Ascending aorta (tissue), 2 donors: Measurements from ENCODE around the gene ARAF. TPM values are rescaled to one million over a fixed set of nuclear protein-coding genes. Genes with fewer than 3 reads are reported as not detected.

Experiments
- DNase-seq, 2 donors: peaks; one replicate each; pipeline ENCODE4 v3.0.0-alpha.2; 2019; ENCODE audit warnings: low spot score in 2 of 2
- H3K27ac ChIP-seq, 2 donors: fragments of 200-600 bp; sonication (generic); one replicate each; pipeline ENCODE4 v1.5.1; 2016 to 2017; ENCODE audit warnings: mild to moderate bottlenecking in 1 of 2
- H3K27me3 ChIP-seq: fragments of 200-600 bp; sonication (generic); one replicate; pipeline ENCODE4 v1.5.1; 2017
- H3K36me3 ChIP-seq, 2 donors: fragments of 200-600 bp; sonication (generic); one replicate each; pipeline ENCODE4 v1.5.1; 2016
- H3K4me1 ChIP-seq, 2 donors: fragments of 200-600 bp; sonication (generic); one replicate each; pipeline ENCODE4 v1.5.1; 2016 to 2017; ENCODE audit warnings: mild to moderate bottlenecking in 1 of 2
- H3K4me3 ChIP-seq, 2 donors: fragments of 200-600 bp; sonication (generic); one replicate each; pipeline ENCODE4 v1.5.1; 2016 to 2017; ENCODE audit warnings: mild to moderate bottlenecking in 1 of 2
- H3K9me3 ChIP-seq, 2 donors: fragments of 200-600 bp; sonication (generic); one replicate each; pipeline ENCODE4 v1.5.1; 2016
- intact Hi-C: fragments of 100-400 bp; cut with DNase I; formaldehyde crosslinking; loops from one replicate; pipeline ENCODE4 v1.15.1; 2023
- total RNA-seq: library from RNA; depleted of rRNA; stranded (reverse); fragments of >200 nt; gene quantifications from one replicate; pipeline ENCODE4 v1.1.0, GENCODE V29; 2016
- TF ChIP-seq, protein P1 (sequence below), 3 experiments: fragments of 200-600 bp in 2 of 3; fragments of 450-650 bp in 1 of 3; sonication (generic) in 2 of 3; IDR thresholded peaks; one replicate each; pipeline ENCODE4 v1.5.1; 2016 to 2019; ENCODE audit warnings: antibody characterized with exemption in 3 of 3, mild to moderate bottlenecking in 1 of 3, moderate library complexity in 1 of 3

Gene ARAF
- total RNA-seq, 1 donor from 2014 or later: 56.1 TPM

DNA sequence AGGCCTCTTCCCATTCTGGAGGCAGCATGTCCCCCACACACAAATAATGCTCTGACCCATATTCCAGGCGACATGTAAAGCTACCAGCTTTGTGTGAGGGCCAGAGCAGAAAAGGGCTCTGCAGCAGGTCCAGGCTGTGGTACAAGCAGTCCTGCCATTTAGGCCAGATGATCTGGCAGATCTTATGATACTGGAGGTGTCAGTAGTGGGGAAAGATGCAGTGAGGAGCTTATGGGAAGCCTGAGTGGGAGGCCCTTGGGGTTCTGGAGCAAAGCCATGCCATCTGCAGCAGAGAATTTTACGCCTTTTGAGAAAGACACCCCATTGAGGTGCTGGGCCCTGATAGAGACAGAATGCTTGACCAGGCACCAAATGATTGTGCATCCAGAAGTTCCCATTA, 50.9 kb downstream of the ARAF start:
- TF ChIP-seq, protein P1, sequence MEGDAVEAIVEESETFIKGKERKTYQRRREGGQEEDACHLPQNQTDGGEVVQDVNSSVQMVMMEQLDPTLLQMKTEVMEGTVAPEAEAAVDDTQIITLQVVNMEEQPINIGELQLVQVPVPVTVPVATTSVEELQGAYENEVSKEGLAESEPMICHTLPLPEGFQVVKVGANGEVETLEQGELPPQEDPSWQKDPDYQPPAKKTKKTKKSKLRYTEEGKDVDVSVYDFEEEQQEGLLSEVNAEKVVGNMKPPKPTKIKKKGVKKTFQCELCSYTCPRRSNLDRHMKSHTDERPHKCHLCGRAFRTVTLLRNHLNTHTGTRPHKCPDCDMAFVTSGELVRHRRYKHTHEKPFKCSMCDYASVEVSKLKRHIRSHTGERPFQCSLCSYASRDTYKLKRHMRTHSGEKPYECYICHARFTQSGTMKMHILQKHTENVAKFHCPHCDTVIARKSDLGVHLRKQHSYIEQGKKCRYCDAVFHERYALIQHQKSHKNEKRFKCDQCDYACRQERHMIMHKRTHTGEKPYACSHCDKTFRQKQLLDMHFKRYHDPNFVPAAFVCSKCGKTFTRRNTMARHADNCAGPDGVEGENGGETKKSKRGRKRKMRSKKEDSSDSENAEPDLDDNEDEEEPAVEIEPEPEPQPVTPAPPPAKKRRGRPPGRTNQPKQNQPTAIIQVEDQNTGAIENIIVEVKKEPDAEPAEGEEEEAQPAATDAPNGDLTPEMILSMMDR (IDR thresholded peaks at IDR 0.05): no peak
- no peak for DNase-seq
- no peaks in the 10 kb centered on the region for H3K27me3 ChIP-seq
- H3K9me3 ChIP-seq: no peaks in the 10 kb centered on the region
- H3K4me3 ChIP-seq: no peak overlapping the region
- no peaks in the 10 kb centered on the region for H3K36me3 ChIP-seq
- no peak overlapping the region for H3K27ac ChIP-seq
- intact Hi-C loops: no loop called here
- no peaks in the 10 kb centered on the region for H3K4me1 ChIP-seq

DNA sequence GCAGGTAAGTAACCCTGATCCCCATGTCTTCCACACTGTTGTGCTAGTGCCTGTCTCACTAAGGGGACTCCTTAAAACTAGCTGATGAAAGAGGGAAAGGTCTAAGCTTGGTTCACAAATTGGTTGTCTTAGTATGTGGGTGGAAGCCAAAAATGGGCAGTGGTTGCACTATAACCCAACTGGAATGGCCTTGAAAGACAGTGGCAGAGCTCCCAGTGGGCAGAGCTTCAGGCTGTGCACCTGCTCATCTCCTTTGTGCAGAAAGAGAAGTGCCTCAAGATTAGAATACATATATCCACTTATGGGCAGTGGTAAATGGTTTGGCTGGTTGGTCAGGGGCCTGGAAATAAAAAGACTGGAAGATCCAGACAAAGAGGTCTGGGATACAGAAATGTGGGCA, 51.4 kb downstream of the ARAF start:
- no peak for DNase-seq
- H3K27me3 ChIP-seq: no peaks in the 10 kb centered on the region
- TF ChIP-seq, protein P1 (IDR thresholded peaks at IDR 0.05): no peak
- no peaks in the 10 kb centered on the region for H3K36me3 ChIP-seq
- no peak overlapping the region for H3K27ac ChIP-seq
- H3K4me1 ChIP-seq: no peaks in the 10 kb centered on the region
- intact Hi-C loops: no loop called here
- no peak overlapping the region for H3K4me3 ChIP-seq
- H3K9me3 ChIP-seq: no peaks in the 10 kb centered on the region

DNA sequence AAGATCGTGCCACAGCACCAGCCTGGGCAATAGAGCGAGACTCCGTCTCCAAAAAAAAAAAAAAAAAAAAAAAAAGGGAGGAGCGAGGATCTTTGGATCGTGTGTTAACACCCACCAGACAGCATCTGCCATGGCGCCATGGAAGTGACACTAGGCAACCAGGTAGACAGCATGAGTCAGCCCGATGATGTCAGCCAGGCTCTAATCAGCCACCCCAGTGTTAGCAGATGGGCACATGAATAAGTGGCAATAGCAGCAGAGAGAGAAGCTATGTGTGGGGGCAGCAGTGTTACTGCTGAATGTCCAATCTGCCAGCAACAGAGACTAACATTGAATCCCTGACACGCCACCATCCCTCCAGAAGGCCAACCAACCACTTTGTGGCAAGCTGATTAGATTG, 52.1 kb downstream of the ARAF start:
- H3K4me1 ChIP-seq: no peaks in the 10 kb centered on the region
- intact Hi-C loops: no loop called here
- H3K36me3 ChIP-seq: no peaks in the 10 kb centered on the region
- H3K4me3 ChIP-seq: no peak overlapping the region
- no peaks in the 10 kb centered on the region for H3K9me3 ChIP-seq
- TF ChIP-seq, protein P1 (IDR thresholded peaks at IDR 0.05): no peak
- H3K27me3 ChIP-seq: no peaks in the 10 kb centered on the region
- no peak for DNase-seq
- no peak overlapping the region for H3K27ac ChIP-seq

DNA sequence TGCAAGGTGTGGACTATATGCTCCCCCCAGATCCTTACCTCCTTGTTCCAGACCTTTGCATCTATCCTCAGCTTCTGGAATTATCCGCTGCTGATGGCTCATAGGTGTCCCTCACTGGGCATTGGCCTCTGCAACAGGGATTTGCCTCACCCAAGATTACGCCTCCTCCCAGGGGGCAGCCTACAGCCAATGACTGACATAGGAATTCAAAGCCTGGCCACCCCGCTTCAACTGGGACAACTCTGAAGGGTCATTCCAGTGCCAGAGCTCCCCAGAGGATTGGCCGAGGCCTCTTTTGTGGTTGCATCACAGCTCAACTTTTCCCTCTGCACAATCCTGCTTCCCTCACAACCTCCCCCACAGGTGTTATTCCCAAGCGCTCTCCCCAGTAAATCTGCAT, 53.6 kb downstream of the ARAF start:
- TF ChIP-seq, protein P1 (IDR thresholded peaks at IDR 0.05): no peak
- H3K27me3 ChIP-seq: no peaks in the 10 kb centered on the region
- DNase-seq: no peak
- H3K4me3 ChIP-seq: no peak overlapping the region
- no peaks in the 10 kb centered on the region for H3K4me1 ChIP-seq
- H3K27ac ChIP-seq: no peak overlapping the region
- H3K9me3 ChIP-seq: no peaks in the 10 kb centered on the region
- intact Hi-C loops: no loop called here
- H3K36me3 ChIP-seq: no peaks in the 10 kb centered on the region

DNA sequence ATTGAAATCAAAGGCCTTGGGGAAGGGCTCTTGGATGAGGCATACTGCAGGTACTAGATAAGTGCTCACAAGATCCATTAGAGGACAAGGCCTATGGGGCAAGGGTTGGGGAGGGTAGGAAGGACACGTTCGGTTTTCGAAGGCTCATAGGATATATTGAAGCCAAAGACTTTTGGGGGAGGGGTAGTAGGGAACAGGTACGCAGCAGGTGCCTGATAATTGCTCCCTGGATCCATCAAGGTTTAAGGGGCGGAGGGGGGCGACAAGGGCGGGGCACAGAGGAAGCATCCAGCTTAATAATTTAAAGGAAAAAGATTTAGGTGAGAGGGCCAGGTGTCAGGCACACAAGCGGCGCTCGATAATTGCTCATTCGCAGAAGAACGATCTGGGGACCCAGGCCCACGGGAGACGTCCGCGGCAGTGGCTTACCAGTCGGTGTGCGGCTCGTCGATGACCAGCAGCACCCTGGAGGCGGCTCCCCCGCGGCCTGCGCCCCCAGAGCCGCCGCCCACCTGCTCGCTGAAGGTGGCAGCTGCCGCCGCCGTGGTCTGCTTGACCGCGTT, 58.0 kb downstream of the ARAF start:
- no peak for DNase-seq
- no peaks in the 10 kb centered on the region for H3K36me3 ChIP-seq
- no peak overlapping the region for H3K27ac ChIP-seq
- intact Hi-C loops: no loop called here
- H3K4me1 ChIP-seq: no peaks in the 10 kb centered on the region
- H3K4me3 ChIP-seq: peak overlapping the region; percentile 9 to 59
- TF ChIP-seq, protein P1 (IDR thresholded peaks at IDR 0.05): no peak
- H3K27me3 ChIP-seq: no peaks in the 10 kb centered on the region
- H3K9me3 ChIP-seq: no peaks in the 10 kb centered on the region
